Stimulated activated CD4-positive, alpha-beta T cell treated with anti-CD3 and anti-CD28 coated beads, TNF-alpha, amount 100 ng/mL, for 4 hours (primary cell): ENCODE measurements around the gene USP6NL.

Experiments used
- DNase-seq, 3 experiments: peaks; one replicate each; pipeline ENCODE4 v3.0.0-alpha.2; 2020; ENCODE audit warnings: low read depth in 3 of 3

Gene USP6NL

GRCh38 chr10:11551104-11551503, 60.3 kb downstream of the USP6NL start:
- DNase-seq, result no peak

- DNase-seq, result no peak
Observed at GRCh38 chr10:11548768-11549099, 62.7 kb downstream of the USP6NL start.

- DNase-seq, result no peak
Observed at GRCh38 chr10:11548065-11548767, 63.2 kb downstream of the USP6NL start.

- no peak for DNase-seq
Observed at GRCh38 chr10:11546581-11546980, 64.9 kb downstream of the USP6NL start.

- DNase-seq, result no peak
Observed at GRCh38 chr10:11541296-11541695, 70.2 kb downstream of the USP6NL start.

- no peak for DNase-seq
Observed at GRCh38 chr10:11539191-11539868, 72.1 kb downstream of the USP6NL start.

- DNase-seq, result no peak
Observed at GRCh38 chr10:11538834-11539190, 72.6 kb downstream of the USP6NL start.

- no peak for DNase-seq
Observed at GRCh38 chr10:11536228-11536627, 75.2 kb downstream of the USP6NL start.

GRCh38 chr10:11535346-11535959, 76.0 kb downstream of the USP6NL start:
- no peak for DNase-seq

GRCh38 chr10:11533328-11533781, 78.1 kb downstream of the USP6NL start:
- DNase-seq, result no peak

- DNase-seq, result no peak
Observed at GRCh38 chr10:11532306-11532705, 79.1 kb downstream of the USP6NL start.

- DNase-seq, result no peak
Observed at GRCh38 chr10:11530806-11531205, 80.6 kb downstream of the USP6NL start.

GRCh38 chr10:11529276-11529903, 82.1 kb downstream of the USP6NL start:
- no peak for DNase-seq

- no peak for DNase-seq
Observed at GRCh38 chr10:11528286-11528685, 83.2 kb downstream of the USP6NL start.

GRCh38 chr10:11527691-11528255, 83.7 kb downstream of the USP6NL start:
- DNase-seq, result no peak

- no peak for DNase-seq
Observed at GRCh38 chr10:11527068-11527467, 84.4 kb downstream of the USP6NL start.

GRCh38 chr10:11525503-11525902, 85.9 kb downstream of the USP6NL start:
- DNase-seq, result no peak

GRCh38 chr10:11522821-11523245, 88.6 kb downstream of the USP6NL start:
- no peak for DNase-seq

- no peak for DNase-seq
Observed at GRCh38 chr10:11521860-11522259, 89.6 kb downstream of the USP6NL start.

- DNase-seq, result no peak
Observed at GRCh38 chr10:11520892-11521291, 90.6 kb downstream of the USP6NL start.

GRCh38 chr10:11517150-11517549, 94.3 kb downstream of the USP6NL start:
- DNase-seq, result no peak

- no peak for DNase-seq
Observed at GRCh38 chr10:11516431-11516746, 95.1 kb downstream of the USP6NL start.
